Stimulated activated memory B cell treated with anti-CD40 and anti-IgM and Interleukin-4, amounts not matched to agents 10 μg/mL and 1 μg/mL and 100 μg/mL, for 72 hours (primary cell): ENCODE measurements around the gene CPSF3.

ENCODE experiments used
- ATAC-seq: fragments of 150-1000 bp; cut with Tn5 transposase; 2 replicates; pipeline ENCODE4 v1.10.0; 2021
- H3K27ac Mint-ChIP-seq: one replicate; pipeline ENCODE4 v1.8.0; 2022; ENCODE audit warnings: mild to moderate bottlenecking, mixed read lengths
- H3K27me3 Mint-ChIP-seq: one replicate; pipeline ENCODE4 v1.8.0; 2022; ENCODE audit warnings: mixed read lengths
- H3K36me3 Mint-ChIP-seq: one replicate; pipeline ENCODE4 v1.8.0; 2022; ENCODE audit warnings: mixed read lengths
- H3K4me1 Mint-ChIP-seq: one replicate; pipeline ENCODE4 v1.8.0; 2022; ENCODE audit warnings: mixed read lengths
- H3K4me3 Mint-ChIP-seq: one replicate; pipeline ENCODE4 v1.8.0; 2022; ENCODE audit warnings: mild to moderate bottlenecking, moderate library complexity, mixed read lengths
- H3K9me3 Mint-ChIP-seq: one replicate; pipeline ENCODE4 v1.8.0; 2022; ENCODE audit warnings: mixed read lengths

The CPSF3 gene

DNA sequence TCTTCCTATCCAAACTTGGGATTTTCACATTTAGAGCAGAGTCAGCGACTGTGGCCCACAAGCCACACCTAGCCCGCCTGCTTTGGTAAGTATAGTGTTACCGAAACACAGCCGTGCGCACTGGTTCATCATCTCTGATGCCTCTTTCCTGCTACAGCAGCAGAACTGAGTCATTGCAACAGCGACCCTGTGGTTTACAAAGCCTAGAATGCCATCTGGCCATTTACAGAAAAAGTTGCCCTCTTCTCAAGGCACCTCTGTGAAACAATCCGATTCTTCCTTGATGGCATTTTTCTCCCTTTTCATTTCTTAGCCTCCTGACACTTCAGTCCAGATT lies 40.2 kb downstream of the CPSF3 start:
- no peak overlapping the region for H3K27ac Mint-ChIP-seq
- peak; percentile 34 for ATAC-seq
- H3K4me3 Mint-ChIP-seq = no peak overlapping the region
- no peaks in the 10 kb centered on the region for H3K4me1 Mint-ChIP-seq
- H3K36me3 Mint-ChIP-seq = peaks cover 40% of the 10 kb centered on the region
- no peaks in the 10 kb centered on the region for H3K27me3 Mint-ChIP-seq
- no peaks in the 10 kb centered on the region for H3K9me3 Mint-ChIP-seq

DNA sequence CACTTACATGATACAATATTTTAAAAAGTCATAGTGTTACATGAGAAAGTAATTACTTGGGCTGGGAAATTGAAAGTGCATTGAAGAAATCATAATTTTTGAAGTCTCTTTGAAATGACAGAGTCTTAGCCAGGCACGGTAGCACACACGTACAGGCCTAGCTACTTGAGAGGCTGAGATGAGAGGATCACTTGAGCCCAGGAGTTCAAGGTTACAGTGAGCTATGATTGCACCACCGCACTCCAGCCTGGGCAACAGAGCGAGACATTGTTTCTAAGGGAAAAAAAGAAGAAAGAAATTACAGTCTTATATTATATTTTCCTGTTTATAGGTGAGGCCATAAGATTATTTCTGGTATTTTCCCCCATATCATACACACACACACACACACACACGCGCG lies 41.7 kb downstream of the CPSF3 start:
- H3K27ac Mint-ChIP-seq = no peak overlapping the region

DNA sequence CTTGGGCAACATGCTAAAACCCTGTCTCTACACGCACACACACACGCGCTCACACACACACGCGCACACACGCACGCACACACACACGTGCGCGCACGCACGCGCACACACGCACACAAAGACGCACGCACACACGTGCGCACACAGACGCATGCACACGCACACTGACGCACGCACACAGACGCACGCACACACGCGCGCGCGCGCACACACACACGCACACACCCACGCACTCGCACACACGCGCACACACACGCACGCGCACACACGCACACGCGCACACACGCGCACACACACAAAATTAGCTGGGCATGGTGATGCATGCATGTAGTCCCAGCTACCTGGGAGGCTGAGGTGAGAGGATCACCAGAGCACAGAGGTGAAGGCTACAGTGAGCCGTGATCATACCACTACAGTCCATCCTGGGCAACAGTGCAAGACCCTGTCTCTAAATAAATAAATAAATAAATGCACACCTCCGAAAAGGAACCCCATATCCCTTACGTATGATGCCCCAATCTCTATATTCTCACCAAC lies 42.8 kb downstream of the CPSF3 start:
- peaks cover 30% of the 10 kb centered on the region for H3K36me3 Mint-ChIP-seq
- no peak overlapping the region for H3K4me3 Mint-ChIP-seq
- no peak overlapping the region for H3K27ac Mint-ChIP-seq
- H3K4me1 Mint-ChIP-seq = no peaks in the 10 kb centered on the region
- H3K27me3 Mint-ChIP-seq = no peaks in the 10 kb centered on the region
- H3K9me3 Mint-ChIP-seq = no peaks in the 10 kb centered on the region
- ATAC-seq = no peak

More for the DNA sequence above, 41.7 kb downstream of the CPSF3 start:
- no peak for ATAC-seq
- Mint-ChIP-seq H3K4me1 (no peaks in the 10 kb centered on the region), H3K36me3 (peaks cover 36% of the 10 kb centered on the region), H3K27me3 (no peaks in the 10 kb centered on the region), H3K9me3 (no peaks in the 10 kb centered on the region), H3K4me3 (no peak overlapping the region)

DNA sequence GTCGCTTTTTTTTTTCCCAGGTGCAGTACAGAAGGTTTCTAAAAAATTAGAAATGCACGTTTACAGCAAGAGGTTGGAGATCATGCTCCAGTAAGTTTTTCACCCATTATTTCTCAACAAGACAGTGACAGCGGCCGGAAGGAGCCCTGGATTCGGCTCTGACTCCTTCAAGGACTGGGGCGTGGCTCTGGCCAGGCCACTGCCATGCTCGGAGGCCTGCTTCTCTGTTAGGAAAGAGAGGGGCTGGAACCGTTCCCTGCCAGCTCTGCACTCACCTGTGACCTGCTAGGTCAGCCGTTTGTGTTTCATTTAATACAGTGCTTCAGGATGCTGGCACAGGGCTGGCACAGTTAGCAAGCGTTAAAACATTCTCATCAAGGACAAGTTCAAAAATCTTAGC lies 44.2 kb downstream of the CPSF3 start:
- peaks cover 35% of the 10 kb centered on the region for H3K36me3 Mint-ChIP-seq
- no peaks in the 10 kb centered on the region for H3K27me3 Mint-ChIP-seq
- no peaks in the 10 kb centered on the region for H3K9me3 Mint-ChIP-seq
- no peak overlapping the region for H3K4me3 Mint-ChIP-seq
- no peak overlapping the region for H3K27ac Mint-ChIP-seq
- no peaks in the 10 kb centered on the region for H3K4me1 Mint-ChIP-seq
- no peak for ATAC-seq

DNA sequence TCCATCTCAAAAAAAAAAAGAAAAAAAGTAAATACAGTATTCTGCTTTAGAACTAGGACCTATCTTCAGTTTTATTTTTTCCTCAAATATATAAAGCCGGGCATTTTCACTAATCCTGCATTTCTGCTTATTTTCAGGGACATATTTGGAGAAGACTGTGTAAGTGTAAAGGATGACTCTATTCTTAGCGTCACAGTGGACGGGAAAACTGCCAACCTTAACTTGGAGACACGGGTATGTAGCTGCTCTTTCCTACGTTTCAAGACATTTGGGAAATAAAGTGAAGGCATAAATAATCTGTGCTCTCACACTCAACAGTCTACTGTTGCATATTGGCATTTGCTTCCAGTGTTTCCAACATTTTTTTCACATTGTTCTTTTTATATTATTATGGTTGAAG lies 47.8 kb downstream of the CPSF3 start:
- Mint-ChIP-seq H3K27me3 (no peaks in the 10 kb centered on the region), H3K27ac (no peak overlapping the region), H3K4me1 (peaks cover 18% of the 10 kb centered on the region), H3K36me3 (peaks cover 31% of the 10 kb centered on the region), H3K4me3 (no peak overlapping the region), H3K9me3 (no peaks in the 10 kb centered on the region)
- no peak for ATAC-seq

DNA sequence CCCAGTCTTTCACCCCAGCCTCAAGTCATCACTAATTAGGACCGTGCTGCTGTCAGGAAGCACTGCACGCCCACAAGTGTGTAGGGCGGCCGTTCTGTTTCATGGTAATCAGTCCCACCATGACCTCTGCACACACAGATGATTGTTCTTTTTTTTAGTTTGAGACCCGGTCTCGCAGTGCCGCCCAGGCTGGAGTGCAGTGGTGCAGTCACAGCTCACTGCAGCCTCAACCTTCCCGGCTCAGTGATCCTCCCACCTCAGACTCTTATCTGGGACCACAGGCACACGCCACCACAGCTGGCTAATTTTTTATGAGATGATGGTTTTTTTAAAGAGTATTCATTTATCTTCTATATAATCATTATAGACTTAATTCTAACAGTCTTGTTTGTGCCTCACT lies 49.1 kb downstream of the CPSF3 start:
- Mint-ChIP-seq H3K27ac (no peak overlapping the region), H3K9me3 (no peaks in the 10 kb centered on the region), H3K36me3 (peaks cover 27% of the 10 kb centered on the region), H3K4me1 (peaks cover 31% of the 10 kb centered on the region), H3K27me3 (no peaks in the 10 kb centered on the region), H3K4me3 (no peak overlapping the region)
- no peak for ATAC-seq

DNA sequence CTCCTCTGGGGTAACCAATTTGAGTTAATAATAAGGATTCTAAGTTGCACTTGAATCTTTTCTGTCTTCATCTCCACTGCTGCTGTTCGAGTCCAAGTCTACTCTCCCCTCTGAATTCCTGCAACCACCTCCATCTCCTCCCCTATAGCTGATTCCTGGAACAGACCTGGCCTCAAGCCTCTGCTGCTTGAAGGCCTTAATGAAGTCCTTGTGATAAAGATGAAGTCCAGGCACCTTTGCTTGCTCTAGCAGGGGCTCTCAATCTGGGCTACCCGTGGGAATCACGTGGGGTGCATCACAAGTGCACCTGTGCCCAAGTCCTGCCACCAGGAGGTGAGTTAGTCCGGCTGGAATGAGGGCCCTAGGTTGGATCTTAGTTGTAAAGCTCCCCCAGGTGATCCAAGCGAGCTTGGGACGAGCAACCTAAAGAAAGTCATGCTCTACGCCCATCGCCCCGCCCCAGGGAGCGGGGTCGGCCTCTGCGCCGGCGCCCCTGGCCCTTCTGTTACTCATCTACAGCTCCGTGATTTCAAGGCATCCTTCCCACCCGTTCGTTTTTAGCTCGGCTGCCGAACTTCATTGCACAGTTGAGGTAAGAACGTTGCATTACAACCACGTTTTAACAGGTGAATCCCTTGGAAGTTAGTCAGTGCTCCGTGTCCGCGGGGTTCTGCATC lies 50.0 kb downstream of the CPSF3 start:
- Mint-ChIP-seq H3K27me3 (no peaks in the 10 kb centered on the region), H3K4me3 (peak overlapping the region; percentile 80), H3K27ac (peak overlapping the region; percentile 91), H3K4me1 (peaks cover 38% of the 10 kb centered on the region), H3K9me3 (no peaks in the 10 kb centered on the region), H3K36me3 (peaks cover 30% of the 10 kb centered on the region)
- ATAC-seq = no peak

DNA sequence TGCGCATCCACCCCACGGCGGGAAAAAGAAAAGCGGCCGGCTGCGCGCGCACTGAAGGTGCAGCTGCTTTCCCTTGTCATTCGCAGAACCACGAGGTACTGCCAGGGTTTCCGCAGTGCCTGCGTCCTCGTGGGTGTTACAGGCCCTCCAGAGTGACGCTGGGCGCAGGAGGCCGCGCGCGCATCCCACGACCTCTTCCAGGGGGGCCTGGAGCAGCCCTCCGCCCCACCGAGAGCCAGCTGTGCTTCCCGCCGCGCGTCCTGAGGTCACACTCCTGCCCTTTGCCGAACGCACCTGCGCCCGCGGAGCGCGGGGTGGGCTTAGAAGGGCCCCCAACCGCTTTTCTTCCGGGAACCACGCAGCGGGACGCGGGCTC lies 50.5 kb downstream of the CPSF3 start:
- no peaks in the 10 kb centered on the region for H3K9me3 Mint-ChIP-seq
- H3K36me3 Mint-ChIP-seq = peaks cover 35% of the 10 kb centered on the region
- peak overlapping the region; percentile 80 for H3K4me3 Mint-ChIP-seq
- peak; percentile 68 for ATAC-seq
- no peaks in the 10 kb centered on the region for H3K27me3 Mint-ChIP-seq
- peaks cover 44% of the 10 kb centered on the region for H3K4me1 Mint-ChIP-seq
- H3K27ac Mint-ChIP-seq = peak overlapping the region; percentile 91

DNA sequence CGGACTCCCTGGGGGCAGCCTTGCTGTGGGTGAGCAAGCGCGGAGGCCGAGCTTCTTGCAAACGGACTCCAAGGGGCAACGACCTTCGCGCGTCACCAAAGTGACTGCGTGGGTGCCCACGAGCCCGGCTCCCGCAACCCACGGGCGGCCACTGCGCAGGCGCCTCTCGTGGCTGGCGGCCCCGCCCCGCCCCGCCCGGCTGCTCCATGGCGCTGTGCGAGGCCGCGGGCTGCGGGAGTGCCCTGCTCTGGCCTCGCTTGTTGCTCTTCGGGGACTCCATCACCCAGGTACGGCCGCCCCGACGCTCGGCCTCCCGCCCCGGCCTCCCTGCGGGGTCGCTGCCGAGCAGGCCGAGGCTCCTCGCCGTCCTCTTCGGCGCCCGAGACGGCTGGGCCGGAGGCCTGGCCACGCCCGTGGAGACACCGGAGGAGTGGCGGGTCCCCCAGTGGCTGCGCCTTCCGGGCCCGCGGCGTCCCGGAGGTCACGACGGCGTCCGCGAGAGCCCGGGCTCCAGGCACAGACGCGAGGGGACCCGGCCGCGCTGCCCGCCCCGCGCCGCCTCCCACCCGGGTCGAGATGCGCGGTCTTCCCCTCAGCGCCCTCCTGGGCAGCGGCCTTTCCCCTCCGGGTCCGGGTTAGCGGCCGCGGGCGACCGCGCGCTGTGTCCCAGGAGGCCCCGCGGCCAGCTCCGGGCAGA lies 51.1 kb downstream of the CPSF3 start, which contains the start of gene IAH1:
Gene IAH1 (plus strand): TSS at position 191 of the 697 bp plus-strand sequence. CDS start 16 bp downstream, at position 207.
- peaks cover 36% of the 10 kb centered on the region for H3K36me3 Mint-ChIP-seq
- no peaks in the 10 kb centered on the region for H3K27me3 Mint-ChIP-seq
- peak within 1 kb of the TSS; percentile 80 for H3K4me3 Mint-ChIP-seq
- no peaks in the 10 kb centered on the region for H3K9me3 Mint-ChIP-seq
- peak within 1 kb of the TSS; percentile 91 for H3K27ac Mint-ChIP-seq
- ATAC-seq = peak; percentile 90
- peaks cover 49% of the 10 kb centered on the region for H3K4me1 Mint-ChIP-seq

DNA sequence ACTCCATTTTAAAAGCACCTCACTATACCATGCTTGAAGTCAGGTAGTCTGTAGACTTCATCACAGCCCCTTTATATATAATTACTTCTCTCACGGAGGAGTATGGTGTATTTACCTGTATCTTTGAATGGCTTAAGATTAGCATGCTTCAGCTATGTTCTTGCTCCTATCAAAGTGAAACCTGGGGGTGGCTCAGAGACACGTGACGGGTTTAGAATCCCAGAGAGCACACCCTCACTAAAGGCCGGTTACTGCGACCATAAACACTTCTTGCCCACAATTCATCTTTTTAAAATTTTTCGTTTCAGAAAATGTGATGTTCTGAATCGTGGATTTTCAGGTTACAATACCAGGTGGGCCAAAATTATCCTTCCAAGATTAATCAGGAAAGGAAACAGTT lies 54.5 kb downstream of the CPSF3 start:
- Mint-ChIP-seq H3K27me3 (no peaks in the 10 kb centered on the region), H3K4me1 (peaks cover 62% of the 10 kb centered on the region), H3K36me3 (peaks cover 40% of the 10 kb centered on the region), H3K27ac (no peak overlapping the region), H3K4me3 (no peak overlapping the region), H3K9me3 (no peaks in the 10 kb centered on the region)
- ATAC-seq = no peak

DNA sequence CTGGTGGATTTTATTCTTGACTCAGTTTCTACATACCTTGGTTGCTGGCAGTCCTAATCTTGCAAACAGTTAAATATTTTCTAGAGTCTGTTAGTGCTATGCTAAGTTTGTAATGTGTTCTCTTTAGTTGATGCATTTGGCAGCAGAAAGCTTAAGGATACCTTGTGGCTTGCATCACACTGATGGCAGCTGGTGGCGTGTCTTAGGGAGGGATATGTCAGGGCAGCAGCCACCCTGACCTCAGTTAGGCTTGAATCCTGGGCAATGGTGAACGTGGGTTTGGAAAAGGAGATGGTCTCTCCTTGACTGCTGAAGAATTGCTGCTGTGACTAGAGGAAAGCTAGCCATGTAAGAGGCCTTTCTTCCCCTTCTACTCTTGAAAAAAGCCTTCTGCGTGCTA lies 55.1 kb downstream of the CPSF3 start:
- H3K4me3 Mint-ChIP-seq = no peak overlapping the region
- peaks cover 57% of the 10 kb centered on the region for H3K4me1 Mint-ChIP-seq
- H3K9me3 Mint-ChIP-seq = no peaks in the 10 kb centered on the region
- peaks cover 37% of the 10 kb centered on the region for H3K36me3 Mint-ChIP-seq
- H3K27ac Mint-ChIP-seq = no peak overlapping the region
- no peaks in the 10 kb centered on the region for H3K27me3 Mint-ChIP-seq
- ATAC-seq = no peak

DNA sequence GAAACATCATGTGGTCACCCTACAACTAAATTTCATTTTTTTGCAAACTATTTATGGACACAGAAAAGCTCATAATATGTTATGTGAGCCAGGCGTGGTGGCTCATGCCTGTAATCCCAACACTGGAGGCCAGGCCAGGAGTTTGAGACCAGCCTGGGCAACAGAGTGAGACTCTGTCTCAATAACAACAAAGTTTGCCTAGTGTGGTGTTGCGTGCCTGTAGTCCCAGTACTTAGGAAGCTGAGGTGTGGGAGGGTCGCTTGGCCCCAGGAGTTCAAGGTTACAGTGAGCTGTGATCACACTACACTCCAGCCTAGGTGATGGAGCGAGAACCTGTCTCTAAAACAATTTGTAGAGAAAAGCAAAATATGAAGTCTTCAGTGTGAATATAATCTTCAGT lies 56.7 kb downstream of the CPSF3 start:
- H3K4me3 Mint-ChIP-seq = no peak overlapping the region
- no peaks in the 10 kb centered on the region for H3K9me3 Mint-ChIP-seq
- peaks cover 52% of the 10 kb centered on the region for H3K36me3 Mint-ChIP-seq
- no peak overlapping the region for H3K27ac Mint-ChIP-seq
- peaks cover 53% of the 10 kb centered on the region for H3K4me1 Mint-ChIP-seq
- H3K27me3 Mint-ChIP-seq = no peaks in the 10 kb centered on the region
- ATAC-seq = no peak

DNA sequence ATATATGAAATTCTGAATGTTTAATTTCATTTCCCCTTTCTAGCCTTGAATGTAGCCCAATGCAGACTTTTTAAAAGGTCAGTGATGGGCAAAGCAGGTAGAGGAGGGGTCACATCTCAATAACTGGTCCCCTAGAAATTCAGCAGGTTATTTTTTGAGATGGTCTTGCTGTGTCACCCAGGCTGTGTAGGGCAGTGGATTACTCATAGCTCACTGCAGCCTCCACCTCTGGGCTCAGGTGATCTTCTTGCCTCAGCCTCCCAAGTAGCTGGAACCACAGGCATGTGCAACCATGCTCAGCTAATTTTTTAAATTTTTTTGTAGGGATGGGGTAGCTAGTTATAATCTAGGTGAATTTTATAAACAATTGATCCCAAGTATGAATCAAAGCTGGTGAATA lies 59.7 kb downstream of the CPSF3 start:
- Mint-ChIP-seq H3K27me3 (no peaks in the 10 kb centered on the region), H3K9me3 (no peaks in the 10 kb centered on the region), H3K4me3 (no peak overlapping the region), H3K36me3 (peaks cover 56% of the 10 kb centered on the region), H3K4me1 (peaks cover 28% of the 10 kb centered on the region), H3K27ac (peak overlapping the region; percentile 48)
- no peak for ATAC-seq

DNA sequence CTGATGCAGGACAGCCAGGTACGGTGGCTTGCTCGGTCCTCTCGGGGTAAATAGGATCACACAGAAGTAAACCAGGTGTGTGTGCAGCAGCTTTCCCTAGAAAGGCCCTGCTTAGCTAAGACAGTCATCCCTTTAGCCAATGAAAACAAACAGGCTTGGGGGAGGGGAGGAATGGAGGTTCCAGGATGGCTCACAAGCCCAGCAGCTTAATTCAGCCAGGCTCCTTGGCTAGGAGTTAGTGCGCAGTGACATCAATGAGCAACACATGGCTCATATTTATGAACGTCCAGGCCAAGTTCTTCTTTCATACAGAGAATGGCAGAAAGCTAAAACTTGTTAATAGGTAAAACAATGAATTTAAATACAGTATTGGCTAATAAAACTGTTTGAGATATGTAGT lies 61.1 kb downstream of the CPSF3 start:
- no peak overlapping the region for H3K4me3 Mint-ChIP-seq
- no peaks in the 10 kb centered on the region for H3K27me3 Mint-ChIP-seq
- H3K9me3 Mint-ChIP-seq = no peaks in the 10 kb centered on the region
- peaks cover 49% of the 10 kb centered on the region for H3K36me3 Mint-ChIP-seq
- peak overlapping the region; percentile 24 for H3K27ac Mint-ChIP-seq
- peaks cover 14% of the 10 kb centered on the region for H3K4me1 Mint-ChIP-seq
- no peak for ATAC-seq

DNA sequence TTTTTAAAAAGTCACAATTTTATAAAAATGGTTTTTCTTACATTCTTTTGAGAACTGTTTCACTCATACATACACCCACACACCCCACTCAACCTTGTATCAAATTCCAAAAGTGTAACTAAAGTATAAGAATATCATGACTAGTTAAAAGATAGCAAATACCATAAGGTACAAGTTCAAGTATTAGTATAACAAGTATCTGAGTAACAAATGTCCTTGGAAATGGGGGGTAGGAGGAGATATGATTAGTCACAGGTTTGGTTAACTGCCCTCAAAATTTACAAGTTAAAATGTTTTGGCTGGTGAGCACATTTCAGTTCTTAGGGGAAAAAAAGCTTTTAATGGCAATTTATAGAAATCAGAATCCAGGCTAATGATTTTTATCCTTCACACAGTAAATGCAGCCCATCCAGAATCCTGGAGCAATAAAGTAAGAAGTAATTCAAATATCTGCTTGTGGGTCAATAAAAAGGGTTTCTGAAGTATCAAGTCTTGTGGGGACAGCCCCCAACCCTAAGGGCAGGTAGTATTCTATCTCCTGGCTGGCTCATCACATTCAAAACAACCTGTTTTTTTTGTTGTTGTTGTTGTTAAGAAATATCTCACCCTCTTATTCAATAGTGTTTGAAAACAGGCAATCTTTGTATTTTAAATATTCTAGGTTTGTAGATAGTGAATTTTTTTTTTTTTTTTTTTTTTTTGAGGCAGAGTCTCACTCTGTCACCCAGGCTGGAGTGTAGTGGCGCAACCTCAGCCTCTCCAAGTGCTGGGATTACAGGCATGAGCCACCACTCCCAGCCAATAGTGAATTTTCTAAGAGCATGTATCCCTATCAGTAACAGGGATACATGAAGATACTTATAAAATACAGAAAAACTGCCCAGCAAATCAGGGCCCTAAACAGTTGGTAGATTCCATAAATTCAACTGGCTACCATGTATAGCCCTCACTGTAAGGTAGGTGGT lies 65.4 kb downstream of the CPSF3 start:
- H3K4me1 Mint-ChIP-seq = peaks cover 4% of the 10 kb centered on the region
- peaks cover 54% of the 10 kb centered on the region for H3K36me3 Mint-ChIP-seq
- H3K27me3 Mint-ChIP-seq = no peaks in the 10 kb centered on the region
- no peak overlapping the region for H3K4me3 Mint-ChIP-seq
- H3K27ac Mint-ChIP-seq = no peak overlapping the region
- H3K9me3 Mint-ChIP-seq = no peaks in the 10 kb centered on the region
- no peak for ATAC-seq
